Fibroblast of pulmonary artery (primary cell): ENCODE results near the gene SIGLEC6.
A peak's percentile ranks its signal among the peaks of the same experiment; 100 is the strongest.

ENCODE experiments used
- DNase-seq: peaks from one replicate; pipeline ENCODE4 v3.0.0-alpha.2; 2010; ENCODE audit warnings: low read depth
- H3K4me3 ChIP-seq: replicated peaks from 2 replicates; pipeline ENCODE4 v1.5.1; 2011; ENCODE audit warnings: low read depth, mild to moderate bottlenecking, control low read depth, low read length, moderate library complexity
- CTCF ChIP-seq: IDR thresholded peaks from 2 replicates; pipeline ENCODE4 v1.5.1; 2011; ENCODE audit warnings: mild to moderate bottlenecking, control low read depth, low read length, inconsistent platforms; ENCODE audit errors: missing control alignments

SIGLEC6 gene

DNA sequence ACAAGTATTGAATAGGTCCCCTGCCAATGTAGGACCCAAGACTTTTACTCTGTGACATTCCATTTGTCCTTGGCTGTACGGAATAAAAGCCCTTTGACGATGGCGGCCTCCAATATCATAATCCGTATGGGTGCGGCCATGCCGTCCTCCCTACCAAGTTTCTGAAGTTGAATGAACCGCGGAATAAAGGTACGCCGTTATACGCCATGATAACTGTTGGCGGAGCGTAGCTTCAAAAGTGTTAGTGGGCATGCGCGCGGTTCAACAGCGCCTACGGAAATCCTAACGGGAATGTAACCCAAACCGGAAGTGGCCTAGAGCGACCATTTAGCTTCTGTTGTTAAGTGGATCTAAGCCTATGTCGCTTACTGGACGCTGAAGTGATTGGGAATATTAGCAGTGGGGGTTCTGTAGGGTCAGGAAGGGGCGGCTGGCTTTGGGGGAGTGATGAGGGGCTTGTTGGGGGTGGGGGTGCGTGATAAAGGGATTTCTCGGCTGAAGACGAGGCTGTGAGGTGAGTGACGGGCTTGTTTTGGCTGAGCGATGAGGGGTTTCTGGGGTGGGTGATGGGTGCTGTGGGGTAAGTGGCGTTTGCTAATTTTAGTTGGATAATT, 39.6 kb upstream of the SIGLEC6 start, which contains the start of gene ZNF175:
Gene ZNF175 (plus strand): TSS at position 322 of the 614 bp plus-strand sequence. CDS start 2,047 bp downstream, outside the sequence.
- peak within 1 kb of the TSS; percentile 81 for H3K4me3 ChIP-seq
- DNase-seq = peak; percentile 98
- TF ChIP-seq CTCF = no peak

DNA sequence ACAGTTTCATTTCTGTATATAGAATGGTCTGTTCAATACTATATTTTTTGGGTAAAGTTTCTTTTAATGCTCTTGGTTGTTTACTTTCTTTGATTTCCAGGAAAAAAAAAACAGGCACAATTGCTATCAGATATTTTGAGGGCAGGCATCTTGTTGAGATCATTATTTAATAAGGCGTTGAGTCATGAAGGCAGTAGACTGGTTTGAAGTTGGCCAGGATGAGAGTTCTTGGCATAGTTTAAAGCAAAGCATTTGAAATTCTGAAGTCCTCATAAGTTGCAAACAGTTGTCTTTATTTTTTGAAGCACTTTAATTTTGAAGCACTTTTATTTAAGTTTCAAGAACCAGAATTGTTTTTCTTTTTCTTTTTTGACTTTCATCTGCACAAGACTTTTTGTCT, 37.0 kb upstream of the SIGLEC6 start:
- no peak for DNase-seq
- no peak for TF ChIP-seq CTCF
- no peak overlapping the region for H3K4me3 ChIP-seq

DNA sequence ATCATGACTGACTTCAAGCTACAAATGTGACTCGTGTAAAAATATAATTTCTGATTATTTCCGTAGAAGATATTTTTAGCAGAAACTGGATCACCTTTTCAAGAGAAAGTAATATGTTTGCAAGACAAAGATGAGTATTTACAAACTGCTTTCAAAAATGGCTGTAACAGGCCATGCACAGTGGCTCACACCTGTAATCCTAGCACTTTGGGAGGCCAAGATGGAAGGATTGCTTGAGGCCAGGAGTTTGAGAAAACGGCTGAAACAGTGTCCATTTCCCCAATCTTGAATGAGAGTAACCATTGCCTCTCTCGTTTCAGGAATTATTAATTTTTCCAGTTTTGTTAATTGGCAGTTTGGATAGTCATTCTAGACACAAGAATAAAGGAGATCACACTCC, 36.1 kb upstream of the SIGLEC6 start:
- no peak for DNase-seq
- no peak overlapping the region for H3K4me3 ChIP-seq
- TF ChIP-seq CTCF = no peak

- TF ChIP-seq CTCF = no peak
- H3K4me3 ChIP-seq = no peak overlapping the region
- DNase-seq = no peak
Observed at GRCh38 chr19:51566489-51567100, 35.1 kb upstream of the SIGLEC6 start.

DNA sequence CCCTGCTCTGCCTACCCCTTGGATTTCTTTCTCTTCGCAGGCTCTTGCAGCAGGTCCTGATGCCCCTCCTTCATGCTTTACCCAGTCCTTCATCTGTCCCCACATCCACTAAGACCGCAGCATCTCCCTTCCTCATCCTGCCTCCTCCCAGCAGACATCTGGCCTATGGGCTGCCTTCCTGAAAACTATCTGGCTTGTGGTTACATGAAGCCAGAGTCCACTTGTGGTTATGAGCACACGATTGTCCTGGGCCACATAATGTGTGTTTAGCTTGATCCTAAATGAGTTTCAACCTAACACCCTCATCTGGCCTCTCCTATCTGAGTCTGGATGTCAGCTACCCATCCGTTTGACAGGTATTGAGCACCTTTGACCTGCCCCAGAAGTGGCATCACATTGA, 34.1 kb upstream of the SIGLEC6 start:
- TF ChIP-seq CTCF = no peak
- no peak overlapping the region for H3K4me3 ChIP-seq
- DNase-seq = no peak

- H3K4me3 ChIP-seq = no peak overlapping the region
- no peak for TF ChIP-seq CTCF
- no peak for DNase-seq
Observed at GRCh38 chr19:51564791-51565190, 33.3 kb upstream of the SIGLEC6 start.

GRCh38 chr19:51560339-51560738, 28.9 kb upstream of the SIGLEC6 start:
- H3K4me3 ChIP-seq = no peak overlapping the region
- no peak for DNase-seq
- no peak for TF ChIP-seq CTCF
